ENCODE results near the gene TUBGCP6. TPM values are rescaled to one million over a fixed set of nuclear protein-coding genes. Genes with fewer than 3 reads are reported as not detected.

TUBGCP6 gene
- total RNA-seq, 2 experiments from 2014 or later = 44.8 to 47.2 TPM

DNA sequence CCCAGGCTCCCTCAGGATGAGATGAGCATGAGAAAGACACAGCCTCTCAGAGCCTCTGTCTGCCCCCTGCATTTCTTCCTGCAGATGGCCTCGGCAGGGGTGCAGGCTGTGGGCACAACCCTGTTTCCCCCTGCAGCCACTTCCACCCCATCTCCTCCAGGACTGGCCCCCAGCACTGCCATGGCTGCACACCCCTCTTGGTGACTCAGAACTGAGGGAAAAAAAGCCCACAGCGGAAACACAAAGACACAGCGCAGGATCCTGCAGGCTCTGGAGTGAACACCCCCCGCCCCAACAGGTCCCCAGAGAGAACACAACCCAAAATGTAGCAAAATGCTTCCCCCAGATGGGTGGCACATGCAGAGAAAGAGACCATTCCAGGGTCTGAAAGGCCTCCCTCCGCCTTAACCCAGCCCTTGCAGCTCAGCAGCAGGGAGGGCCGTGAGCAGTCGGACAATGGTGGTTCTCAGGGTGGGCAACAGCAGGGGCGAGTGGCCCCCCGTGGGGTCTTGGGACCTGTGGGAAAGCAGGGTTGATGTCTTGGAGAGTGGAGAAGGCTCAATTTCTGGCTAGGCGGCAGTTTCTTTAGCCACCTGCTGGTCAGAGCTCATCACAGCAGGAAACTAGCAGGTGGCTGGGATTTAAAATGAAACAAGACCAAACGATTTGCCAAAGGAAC is 8.0 kb downstream of the TUBGCP6 start:
- ATAC-seq (no peak), DNase-seq (no peak)
- ChIA-PET POLR2A (no interaction called here), CTCF (interaction anchor here (0.7 to 1.7 kb wide), 4 partner anchors 9 to 29 kb away, joined by 3 to 4 read pairs (median 4); partner anchors contain the start of gene HDAC10)
- H3K27me3 Mint-ChIP-seq = no peaks in the 10 kb centered on the region
- intact Hi-C loops (cut with micrococcal nuclease) = no loop called here
- no peaks in the 10 kb centered on the region for H3K9me3 Mint-ChIP-seq
- no peak overlapping the region for H3K27ac Mint-ChIP-seq
- peaks cover 23% of the 10 kb centered on the region for H3K36me3 Mint-ChIP-seq (ENCODE audit: low read depth)
- H3K4me3 Mint-ChIP-seq = no peak overlapping the region
- H3K4me1 Mint-ChIP-seq (ENCODE audit: low read depth) = peaks cover 29% of the 10 kb centered on the region
- TF ChIP-seq, protein P1, sequence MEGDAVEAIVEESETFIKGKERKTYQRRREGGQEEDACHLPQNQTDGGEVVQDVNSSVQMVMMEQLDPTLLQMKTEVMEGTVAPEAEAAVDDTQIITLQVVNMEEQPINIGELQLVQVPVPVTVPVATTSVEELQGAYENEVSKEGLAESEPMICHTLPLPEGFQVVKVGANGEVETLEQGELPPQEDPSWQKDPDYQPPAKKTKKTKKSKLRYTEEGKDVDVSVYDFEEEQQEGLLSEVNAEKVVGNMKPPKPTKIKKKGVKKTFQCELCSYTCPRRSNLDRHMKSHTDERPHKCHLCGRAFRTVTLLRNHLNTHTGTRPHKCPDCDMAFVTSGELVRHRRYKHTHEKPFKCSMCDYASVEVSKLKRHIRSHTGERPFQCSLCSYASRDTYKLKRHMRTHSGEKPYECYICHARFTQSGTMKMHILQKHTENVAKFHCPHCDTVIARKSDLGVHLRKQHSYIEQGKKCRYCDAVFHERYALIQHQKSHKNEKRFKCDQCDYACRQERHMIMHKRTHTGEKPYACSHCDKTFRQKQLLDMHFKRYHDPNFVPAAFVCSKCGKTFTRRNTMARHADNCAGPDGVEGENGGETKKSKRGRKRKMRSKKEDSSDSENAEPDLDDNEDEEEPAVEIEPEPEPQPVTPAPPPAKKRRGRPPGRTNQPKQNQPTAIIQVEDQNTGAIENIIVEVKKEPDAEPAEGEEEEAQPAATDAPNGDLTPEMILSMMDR (IDR thresholded peaks at IDR 0.05) = peak; percentile 52

DNA sequence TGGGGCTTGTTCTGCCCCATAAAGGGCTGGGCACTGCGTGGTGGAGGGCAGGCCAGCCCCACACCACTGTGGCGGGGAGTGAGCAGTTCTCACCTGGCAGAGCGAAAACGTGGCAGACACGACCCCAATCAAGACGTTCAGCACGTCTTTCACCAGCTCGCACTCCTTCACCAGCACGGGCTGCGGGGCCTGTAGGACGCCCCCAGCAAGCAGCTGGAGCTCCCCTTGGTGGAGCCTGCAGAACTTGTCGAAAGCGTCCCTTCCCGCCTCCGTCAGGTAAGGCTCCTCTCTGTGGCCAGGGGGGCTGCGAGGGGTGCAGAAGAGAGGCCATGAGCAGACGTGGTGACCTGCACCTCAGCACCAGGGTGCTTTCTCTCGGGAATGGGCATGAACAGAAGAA is 11.6 kb downstream of the TUBGCP6 start:
- Mint-ChIP-seq H3K9me3 (no peaks in the 10 kb centered on the region), H3K27me3 (no peaks in the 10 kb centered on the region), H3K4me3 (no peak overlapping the region), H3K4me1 (ENCODE audit: low read depth) (peaks cover 21% of the 10 kb centered on the region), H3K36me3 (ENCODE audit: low read depth) (peaks cover 22% of the 10 kb centered on the region), H3K27ac (no peak overlapping the region)
- DNase-seq (no peak), ATAC-seq (no peak)
- ChIA-PET POLR2A (no interaction called here), CTCF (interaction anchor here (1.4 kb wide), 1 partner anchor 8 kb away, joined by 3 read pairs; no protein-coding TSS in a partner anchor)
- intact Hi-C loops (cut with micrococcal nuclease) = no loop called here
- TF ChIP-seq, protein P1 (IDR thresholded peaks at IDR 0.05) = no peak

- ChIA-PET POLR2A (no interaction called here), CTCF (interaction anchor here (1.4 kb wide), 1 partner anchor 8 kb away, joined by 3 read pairs; no protein-coding TSS in a partner anchor)
- peaks cover 21% of the 10 kb centered on the region for H3K4me1 Mint-ChIP-seq (ENCODE audit: low read depth)
- no peak for ATAC-seq
- H3K27ac Mint-ChIP-seq = no peak overlapping the region
- DNase-seq = no peak
- intact Hi-C loops (cut with micrococcal nuclease) = no loop called here
- no peaks in the 10 kb centered on the region for H3K9me3 Mint-ChIP-seq
- H3K36me3 Mint-ChIP-seq (ENCODE audit: low read depth) = peaks cover 20% of the 10 kb centered on the region
- TF ChIP-seq, protein P1 (IDR thresholded peaks at IDR 0.05) = no peak
- no peaks in the 10 kb centered on the region for H3K27me3 Mint-ChIP-seq
- no peak overlapping the region for H3K4me3 Mint-ChIP-seq
These were observed 12.2 kb downstream of the TUBGCP6 start for GRCh38 chr22:50232481-50233151.

DNA sequence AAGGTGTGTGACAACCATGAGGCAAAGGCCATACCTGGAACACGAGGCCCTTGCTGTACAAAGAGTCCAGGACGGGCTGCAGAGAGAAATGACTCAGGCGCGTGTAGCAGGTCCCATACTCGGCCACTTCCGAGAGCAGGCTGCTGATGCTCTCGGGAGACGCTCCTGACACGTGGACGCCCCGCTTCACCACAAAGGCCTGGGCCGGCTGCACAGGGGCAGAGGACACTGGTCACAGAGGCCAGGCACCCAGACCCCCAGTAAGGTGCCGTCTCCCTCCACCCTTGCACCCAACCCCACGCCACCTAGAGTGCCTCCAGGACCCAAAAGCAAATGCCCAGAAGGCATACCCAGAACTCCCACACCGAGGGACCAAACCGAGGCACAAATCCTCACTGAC is 15.5 kb downstream of the TUBGCP6 start:
- intact Hi-C loops (cut with micrococcal nuclease) = no loop called here
- H3K36me3 Mint-ChIP-seq (ENCODE audit: low read depth) = peaks cover 20% of the 10 kb centered on the region
- CTCF ChIA-PET = interaction anchor here (1.8 kb wide), 1 partner anchor 12 kb away, joined by 8 read pairs; no protein-coding TSS in a partner anchor
- H3K27ac Mint-ChIP-seq = no peak overlapping the region
- no peaks in the 10 kb centered on the region for H3K27me3 Mint-ChIP-seq
- no peak overlapping the region for H3K4me3 Mint-ChIP-seq
- DNase-seq (no peak), ATAC-seq (no peak)
- POLR2A ChIA-PET = interaction anchor here (0.9 kb wide), 1 partner anchor 37 kb away, joined by 4 read pairs; no protein-coding TSS in a partner anchor
- H3K4me1 Mint-ChIP-seq (ENCODE audit: low read depth) = no peaks in the 10 kb centered on the region
- TF ChIP-seq, protein P1 (IDR thresholded peaks at IDR 0.05) = no peak
- no peaks in the 10 kb centered on the region for H3K9me3 Mint-ChIP-seq

GRCh38 chr22:50228366-50228765 is 16.5 kb downstream of the TUBGCP6 start:
- ChIA-PET POLR2A (no interaction called here), CTCF (interaction anchor here (0.7 to 2.1 kb wide), 3 partner anchors 9 to 79 kb away, joined by 3 to 4 read pairs (median 3); partner anchors contain the start of gene TUBGCP6)
- TF ChIP-seq, protein P1 (IDR thresholded peaks at IDR 0.05) = no peak
- DNase-seq (no peak), ATAC-seq (no peak)
- no peak overlapping the region for H3K4me3 Mint-ChIP-seq
- no peak overlapping the region for H3K27ac Mint-ChIP-seq
- peaks cover 19% of the 10 kb centered on the region for H3K36me3 Mint-ChIP-seq (ENCODE audit: low read depth)
- no peaks in the 10 kb centered on the region for H3K4me1 Mint-ChIP-seq (ENCODE audit: low read depth)
- intact Hi-C loops (cut with micrococcal nuclease) = no loop called here
- no peaks in the 10 kb centered on the region for H3K27me3 Mint-ChIP-seq
- H3K9me3 Mint-ChIP-seq = no peaks in the 10 kb centered on the region

Data from activated CD8-positive, alpha-beta T cell treated with anti-CD3 and anti-CD28 coated beads for 36 hours (primary cell).